SK-N-SH treated with all-trans-retinoic acid at 6 μM for 48 hours (cell line): ENCODE results near the gene CDC42BPB.
"Not testable (repeated sequence)": the region's sequence is repeated elsewhere in the genome, so short reads cannot be mapped to it uniquely, and the experiment has no call there.

Experiments used
- ATAC-seq: fragments of 200-7000 bp; cut with Tn5 transposase; 3 replicates; pipeline ENCODE4 v1.9.1; 2020; ENCODE audit warnings: mild to moderate bottlenecking, moderate library complexity
- ARNTL ChIP-seq: fragments of 450-650 bp; formaldehyde crosslinking; IDR thresholded peaks from 2 replicates; pipeline ENCODE4 v1.5.0; 2020; ENCODE audit warnings: low read depth, mild to moderate bottlenecking, moderate library complexity, borderline replicate concordance
- BACH2 ChIP-seq: fragments of 250-450 bp; sonication (Bioruptor Pico); IDR thresholded peaks from 2 replicates; pipeline ENCODE4 v1.9.0; 2021; ENCODE audit warnings: mild to moderate bottlenecking, borderline replicate concordance
- CREB5 ChIP-seq: fragments of 250-450 bp; sonication (Bioruptor Pico); IDR thresholded peaks from 2 replicates; pipeline ENCODE4 v1.5.1; 2020; ENCODE audit warnings: low read depth, mild to moderate bottlenecking, moderate library complexity
- ESRRG ChIP-seq: fragments of 250-450 bp; sonication (Bioruptor Pico); IDR thresholded peaks from 2 replicates; pipeline ENCODE4 v1.6.1; 2021; ENCODE audit warnings: mild to moderate bottlenecking
- GLIS3 ChIP-seq: fragments of 250-450 bp; sonication (Bioruptor Pico); IDR thresholded peaks from 2 replicates; pipeline ENCODE4 v1.5.0; 2020; ENCODE audit warnings: mild to moderate bottlenecking, moderate library complexity
- ISL1 ChIP-seq: fragments of 250-450 bp; sonication (Bioruptor Pico); IDR thresholded peaks from 2 replicates; pipeline ENCODE4 v2.1.2; 2022; ENCODE audit warnings: mild to moderate bottlenecking, moderate library complexity
- OSR1 ChIP-seq: fragments of 250-450 bp; sonication (Bioruptor Pico); IDR thresholded peaks from 2 replicates; pipeline ENCODE4 v1.8.0; 2022; ENCODE audit warnings: moderate library complexity, mild to moderate bottlenecking, inconsistent platforms
- PATZ1 ChIP-seq: fragments of 250-450 bp; sonication (Bioruptor Pico); IDR thresholded peaks from 2 replicates; pipeline ENCODE4 v1.8.0; 2020; ENCODE audit warnings: mild to moderate bottlenecking, moderate library complexity, borderline replicate concordance
- POU6F1 ChIP-seq: fragments of 250-450 bp; sonication (Bioruptor Pico); IDR thresholded peaks from 2 replicates; pipeline ENCODE4 v1.8.0; 2021; ENCODE audit warnings: low read depth, mild to moderate bottlenecking, moderate library complexity, borderline replicate concordance
- PPARA ChIP-seq: fragments of 250-450 bp; sonication (Bioruptor Pico); IDR thresholded peaks from 2 replicates; pipeline ENCODE4 v1.5.0; 2020; ENCODE audit warnings: mild to moderate bottlenecking, borderline replicate concordance
- RARB ChIP-seq: fragments of 250-450 bp; sonication (Bioruptor Pico); IDR thresholded peaks from 2 replicates; pipeline ENCODE4 v1.8.0; 2021; ENCODE audit warnings: mild to moderate bottlenecking, moderate library complexity
- SNAI2 ChIP-seq: fragments of 250-450 bp; sonication (Bioruptor Pico); IDR thresholded peaks from 2 replicates; pipeline ENCODE4 v1.5.0; 2020; ENCODE audit warnings: mild to moderate bottlenecking, moderate library complexity
- TCF4 ChIP-seq: fragments of 250-450 bp; sonication (Bioruptor Pico); IDR thresholded peaks from 2 replicates; pipeline ENCODE4 v1.8.0; 2021; ENCODE audit warnings: mild to moderate bottlenecking, moderate library complexity, borderline replicate concordance
- TOX ChIP-seq: fragments of 250-450 bp; sonication (Bioruptor Pico); IDR thresholded peaks from 2 replicates; pipeline ENCODE4 v1.8.0; 2021; ENCODE audit warnings: mild to moderate bottlenecking, moderate library complexity, borderline replicate concordance
- TSHZ2 ChIP-seq: fragments of 250-450 bp; sonication (Bioruptor Pico); IDR thresholded peaks from 2 replicates; pipeline ENCODE4 v1.5.0; 2020; ENCODE audit warnings: mild to moderate bottlenecking, moderate library complexity
- ZC3H10 ChIP-seq: fragments of 250-450 bp; sonication (Bioruptor Pico); IDR thresholded peaks from 2 replicates; pipeline ENCODE4 v1.5.1; 2021; ENCODE audit warnings: mild to moderate bottlenecking, moderate library complexity
- ZFP3 ChIP-seq: fragments of 250-450 bp; sonication (Bioruptor Pico); IDR thresholded peaks from 2 replicates; pipeline ENCODE4 v1.5.0; 2020; ENCODE audit warnings: mild to moderate bottlenecking, moderate library complexity
- ZNF70 ChIP-seq: fragments of 450-650 bp; formaldehyde crosslinking; IDR thresholded peaks from 2 replicates; pipeline ENCODE4 v1.5.0; 2020; ENCODE audit warnings: mild to moderate bottlenecking, moderate library complexity
- ZNF8 ChIP-seq: fragments of 450-650 bp; formaldehyde crosslinking; IDR thresholded peaks from 2 replicates; pipeline ENCODE4 v1.5.0; 2020; ENCODE audit warnings: mild to moderate bottlenecking, moderate library complexity

Gene CDC42BPB

GRCh38 chr14:103052407-103052806 is 4.9 kb downstream of the CDC42BPB start (continued):
- TF ChIP-seq TSHZ2 (CRISPR knock-in tag) = no peak
- no peak for TF ChIP-seq POU6F1 (CRISPR knock-in tag)
- no peak for TF ChIP-seq ZNF8 (CRISPR knock-in tag)
- no peak for TF ChIP-seq RARB (CRISPR knock-in tag)
- no peak for TF ChIP-seq SNAI2 (CRISPR knock-in tag)
- no peak for TF ChIP-seq TOX (CRISPR knock-in tag)
- TF ChIP-seq TCF4 (CRISPR knock-in tag) = no peak
- TF ChIP-seq PPARA (CRISPR knock-in tag) = no peak
- TF ChIP-seq ZC3H10 = no peak

GRCh38 chr14:103050935-103051334 is 6.4 kb downstream of the CDC42BPB start:
- no peak for ATAC-seq
- TF ChIP-seq OSR1 = no peak
- no peak for TF ChIP-seq BACH2 (CRISPR knock-in tag)

- ATAC-seq = not testable (repeated sequence)
Measured at GRCh38 chr14:103047453-103047852, 9.9 kb downstream of the CDC42BPB start.

- ATAC-seq = no peak
- TF ChIP-seq GLIS3 (CRISPR knock-in tag) (no peak), CREB5 (CRISPR knock-in tag) (no peak), PATZ1 (CRISPR knock-in tag) (no peak), ZNF70 (CRISPR knock-in tag) (no peak), BACH2 (CRISPR knock-in tag) (no peak), ESRRG (CRISPR knock-in tag) (no peak)
Measured at GRCh38 chr14:103045371-103045869, 11.9 kb downstream of the CDC42BPB start.

GRCh38 chr14:103043257-103044015 is 13.9 kb downstream of the CDC42BPB start:
- ATAC-seq = no peak
- TF ChIP-seq SNAI2 (CRISPR knock-in tag) (no peak), ARNTL (no peak), GLIS3 (CRISPR knock-in tag) (no peak), ZNF8 (CRISPR knock-in tag) (no peak), ISL1 (no peak), ZNF70 (CRISPR knock-in tag) (no peak), RARB (CRISPR knock-in tag) (no peak), POU6F1 (CRISPR knock-in tag) (no peak), BACH2 (CRISPR knock-in tag) (no peak), ZFP3 (CRISPR knock-in tag) (no peak), TOX (CRISPR knock-in tag) (no peak), ZC3H10 (no peak), OSR1 (no peak), PATZ1 (CRISPR knock-in tag) (no peak), PPARA (CRISPR knock-in tag) (no peak), CREB5 (CRISPR knock-in tag) (no peak)
